HepG2 (cell line): Measurements from ENCODE around the gene CHMP1A. TPM values are rescaled to one million over a fixed set of nuclear protein-coding genes. Genes with fewer than 3 reads are reported as not detected.

Experiments
- ATAC-seq: fragments of 200-7000 bp; cut with Tn5 transposase; 3 replicates; pipeline ENCODE4 v1.9.1; 2020; ENCODE audit warnings: mild to moderate bottlenecking, moderate library complexity
- BruUV-seq: library from RNA; stranded (reverse); fragments of 400-500 nt; replicated peaks from 2 replicates; lab custom pipeline; 2021; lab: Mats Ljungman, UMichigan
- CTCF ChIA-PET: fragments of 300-600 bp; formaldehyde crosslinking; extraction: SDS; loops from one replicate; lab custom pipeline; 2021; ENCODE audit warnings: low total read pairs, inconsistent platforms, low intra/inter-chr PET ratio; lab: Yijun Ruan, JAX
- POLR2A ChIA-PET: fragments of 350-600 bp; sonication (Branson Sonifier 250); formaldehyde crosslinking; loops from one replicate; lab custom pipeline; 2020; ENCODE audit warnings: antibody characterized with exemption, inconsistent platforms; lab: Yijun Ruan, JAX
- DNase-seq: peaks from one replicate; pipeline ENCODE4 v3.0.0-alpha.2; 2015; ENCODE audit warnings: low spot score
- FAIRE-seq: peaks from 3 replicates; lab custom pipeline; 2011; peaks lifted over from hg19 to GRCh38; lab: Jason Lieb, UNC
- H2AFZ ChIP-seq: one replicate; pipeline ENCODE4 v1.6.1; 2011; ENCODE audit warnings: low read length, inconsistent platforms
- H3K27ac ChIP-seq: fragments of 300-600 bp; 3 replicates; pipeline ENCODE4 v1.8.0; 2011; ENCODE audit warnings: mixed run types, mild to moderate bottlenecking, mixed read lengths, low read length, inconsistent platforms; ENCODE audit not compliant: insufficient read depth; ENCODE audit errors: extremely low read length
- H3K27me3 ChIP-seq, 2 experiments: fragments of 200-600 bp in 1 of 2; 2 replicates in 1 of 2; 3 replicates in 1 of 2; pipeline versions ENCODE4 v1.6.0 to v1.8.0; 2011; ENCODE audit warnings: low read length in 2 of 2, mild to moderate bottlenecking in 2 of 2, moderate library complexity in 2 of 2, inconsistent platforms in 1 of 2; ENCODE audit not compliant: insufficient read depth in 2 of 2, control insufficient read depth in 1 of 2
- H3K36me3 ChIP-seq, 2 experiments: fragments of 200-600 bp in 1 of 2; replicated peaks in 1 of 2; 2 replicates in 1 of 2; 3 replicates in 1 of 2; pipeline versions ENCODE4 v1.5.1 to v1.8.0; 2011; ENCODE audit warnings: low read length in 2 of 2, inconsistent platforms in 1 of 2; ENCODE audit not compliant: insufficient read depth in 2 of 2, control insufficient read depth in 1 of 2
- H3K4me1 ChIP-seq: 2 replicates; pipeline ENCODE4 v1.5.1; 2012; ENCODE audit warnings: low read length, inconsistent platforms; ENCODE audit not compliant: insufficient read depth
- H3K4me2 ChIP-seq: 2 replicates; pipeline ENCODE4 v1.6.0; 2011; ENCODE audit warnings: low read depth, low read length, inconsistent platforms
- H3K4me3 ChIP-seq, 3 experiments: fragments of 200-600 bp in 1 of 3; sonication (generic), shearing (Covaris generic) in 1 of 3; replicated peaks in 1 of 3; 2 replicates each; pipeline ENCODE4 v1.5.1; 2011 to 2016; ENCODE audit warnings: low read length in 3 of 3, inconsistent platforms in 2 of 3, low read depth in 2 of 3, mild to moderate bottlenecking in 2 of 3, control low read depth in 1 of 3, mixed read lengths in 1 of 3; ENCODE audit not compliant: insufficient read depth in 1 of 3
- H3K79me2 ChIP-seq: one replicate; pipeline ENCODE4 v1.6.1; 2011; ENCODE audit warnings: low read length, inconsistent platforms; ENCODE audit not compliant: insufficient read depth
- H3K9ac ChIP-seq: 2 replicates; pipeline ENCODE4 v1.6.0; 2011; ENCODE audit warnings: mild to moderate bottlenecking, low read depth, low read length, inconsistent platforms; ENCODE audit not compliant: insufficient read depth
- H3K9me3 ChIP-seq: 2 replicates; pipeline ENCODE4 v1.5.1; 2012; ENCODE audit warnings: mild to moderate bottlenecking, low read length
- H4K20me1 ChIP-seq: 2 replicates; pipeline ENCODE4 v1.6.0; 2011; ENCODE audit warnings: inconsistent platforms, mild to moderate bottlenecking, low read length, moderate library complexity; ENCODE audit not compliant: insufficient read depth
- DDIT3 ChIP-seq: sonication (generic); formaldehyde crosslinking; IDR thresholded peaks from 2 replicates; pipeline ENCODE4 v1.4.0; 2020; ENCODE audit warnings: mild to moderate bottlenecking, missing genetic modification reagents
- HNF4A ChIP-seq: sonication (generic); formaldehyde crosslinking; IDR thresholded peaks from 2 replicates; pipeline ENCODE4 v1.4.0; 2020; ENCODE audit warnings: missing genetic modification reagents
- NCOR1 ChIP-seq: fragments of 200-600 bp; sonication (generic); IDR thresholded peaks from 2 replicates; pipeline ENCODE4 v1.7.0; 2017; ENCODE audit warnings: antibody characterized with exemption, low read length, borderline replicate concordance
- PAXIP1 ChIP-seq: sonication (generic); formaldehyde crosslinking; conservative IDR thresholded peaks from 2 replicates; pipeline ENCODE4 v1.4.0; 2020; ENCODE audit warnings: mild to moderate bottlenecking, missing genetic modification reagents, moderate library complexity
- ZBTB38 ChIP-seq: sonication (generic); formaldehyde crosslinking; IDR thresholded peaks from 2 replicates; pipeline ENCODE4 v1.5.1; 2020; ENCODE audit warnings: mild to moderate bottlenecking, missing genetic modification reagents
- ZNF253 ChIP-seq: sonication (generic); formaldehyde crosslinking; IDR thresholded peaks from 2 replicates; pipeline ENCODE4 v1.8.0; 2022; ENCODE audit warnings: mild to moderate bottlenecking, missing genetic modification reagents, borderline replicate concordance
- ZNF329 ChIP-seq: sonication (generic); formaldehyde crosslinking; IDR thresholded peaks from 2 replicates; pipeline ENCODE4 v1.9.0; 2021; ENCODE audit warnings: low read depth, mild to moderate bottlenecking, missing genetic modification reagents
- ZNF687 ChIP-seq: sonication (generic); formaldehyde crosslinking; IDR thresholded peaks from 2 replicates; pipeline ENCODE4 v1.5.1; 2020; ENCODE audit warnings: mild to moderate bottlenecking, missing genetic modification reagents, moderate library complexity
- WGBS: methylation state at CpG from one replicate; pipeline ENCODE4 v1.1.6; 2017; ENCODE audit warnings: low lambda C conversion rate; 5-methylcytosine and 5-hydroxymethylcytosine counted together
- in situ Hi-C: cut with HindIII; loops from 2 replicates; pipeline ENCODE4 v1.10.0; 2017; ENCODE audit warnings: low pct_unique_long_range_greater_than_20kb; ENCODE audit not compliant: extremely low pct_ligation_motif_present
- intact Hi-C: fragments of 100-400 bp; cut with micrococcal nuclease; formaldehyde crosslinking; loops from one replicate; pipeline ENCODE4 v1.10.0; 2022; ENCODE audit not compliant: unreplicated experiment
- polyA plus RNA-seq, 8 experiments: library from polyadenylated mRNA; depleted of rRNA in 3 of 8; stranded (reverse) in 7 of 8; unstranded in 1 of 8; fragments of >200 nt; fragmentation: Illumina TruSeq in 4 of 8; extraction: Trizol in 4 of 8; gene quantifications; 2 replicates each; pipeline versions ENCODE4 v1.2.1 to v1.2.3, GENCODE V29; 2011 to 2016; ENCODE audit warnings: low read depth in 4 of 8, missing spikeins in 1 of 8, mixed read lengths in 1 of 8; ENCODE audit not compliant: insufficient read depth in 1 of 8
- total RNA-seq, 5 experiments: library from RNA; depleted of rRNA; stranded (reverse); fragments of >200 nt; fragmentation: Illumina TruSeq; extraction: Trizol; gene quantifications; 2 replicates each; pipeline ENCODE4 v1.2.3, GENCODE V29; 2016; ENCODE audit warnings: low read depth in 1 of 5

CHMP1A gene
- total and polyA plus RNA-seq, 2 of the 13 experiments (the other 11 are each of a cell fraction or from before 2014, with no cell fraction given): 69.4 to 73.3 TPM

DNA sequence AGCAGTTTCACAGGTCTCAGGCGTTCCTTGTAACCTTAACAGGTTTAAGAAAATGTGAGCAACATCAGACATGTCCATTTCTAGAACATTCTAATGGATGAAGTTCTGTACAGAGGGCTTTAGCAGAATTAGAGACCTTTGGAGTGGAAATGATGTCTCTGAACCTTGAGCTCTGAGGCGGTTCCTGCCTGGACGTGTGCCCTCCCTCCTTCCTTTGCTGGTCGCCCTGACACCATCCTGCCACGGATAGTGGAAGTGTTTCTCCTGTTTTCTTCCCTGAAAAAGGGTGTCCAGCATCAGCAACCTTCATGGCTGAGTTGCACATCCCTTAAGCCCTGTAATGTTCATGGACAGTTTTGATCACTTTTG lies 11.3 kb upstream of the CHMP1A start:
- in situ Hi-C loops (no loop called here), intact Hi-C loops (no loop called here)
- no peak overlapping the region for H3K4me3 ChIP-seq
- no peak overlapping the region for H3K9ac ChIP-seq
- peak; percentile 56 for FAIRE-seq
- peaks cover 3 to 5% of the 10 kb centered on the region in 2 experiments; a peak in 2 of 5 replicates for H3K36me3 ChIP-seq
- no peak overlapping the region for H2AFZ ChIP-seq
- peaks cover 26% of the 10 kb centered on the region for H3K4me1 ChIP-seq
- no peak overlapping the region for H3K27ac ChIP-seq
- no TSS peak for BruUV-seq
- no peaks in the 10 kb centered on the region for H4K20me1 ChIP-seq
- TF ChIP-seq ZNF253: no peak
- peak; percentile 49 for TF ChIP-seq ZBTB38 (CRISPR knock-in tag)
- TF ChIP-seq ZNF687 (CRISPR knock-in tag): peak; percentile 64
- no peak for TF ChIP-seq ZNF329 (CRISPR knock-in tag)
- no peak for TF ChIP-seq NCOR1
- peak; percentile 54 for TF ChIP-seq HNF4A (CRISPR knock-in tag)
- TF ChIP-seq PAXIP1 (CRISPR knock-in tag): 0 out of 2 replicates have a peak, but pooled peaks have one; percentile 13
- no peak for TF ChIP-seq DDIT3 (CRISPR knock-in tag)
- POLR2A ChIA-PET: interaction anchor here (1.0 to 1.6 kb wide), 2 partner anchors 24 to 32 kb away, joined by 3 to 4 read pairs; no protein-coding TSS in a partner anchor
- H3K9me3 ChIP-seq: peaks cover 12% of the 10 kb centered on the region; the same call in 1 of the 2 replicates
- peak overlapping the region; percentile 21; the same call in 1 of the 2 replicates for H3K4me2 ChIP-seq
- no peak for DNase-seq
- CTCF ChIA-PET: no interaction called here
- no peaks in the 10 kb centered on the region for H3K27me3 ChIP-seq
- ATAC-seq: peak; percentile 51
- H3K79me2 ChIP-seq: no peaks in the 10 kb centered on the region
- WGBS: 28% methylated on average over 5 of the region's 5 CpGs
